MCF 10A (cell line): Measurements from ENCODE around the gene CELF5. TPM values are rescaled to one million over a fixed set of nuclear protein-coding genes. Genes with fewer than 3 reads are reported as not detected.
"Not testable (repeated sequence)": the region's sequence is repeated elsewhere in the genome, so short reads cannot be mapped to it uniquely, and the experiment has no call there.

Source experiments
- BruUV-seq: library from RNA; stranded (reverse); fragments of 400-500 nt; replicated peaks from 2 replicates; lab custom pipeline; 2021; lab: Mats Ljungman, UMichigan
- CTCF ChIA-PET: fragments of 300-600 bp; sonication (Branson Sonifier 250); formaldehyde crosslinking; extraction: SDS; loops from one replicate; lab custom pipeline; 2021; ENCODE audit warnings: antibody characterized with exemption, inconsistent platforms; lab: Yijun Ruan, JAX
- POLR2A ChIA-PET: fragments of 300-600, 350-650 bp; sonication (Branson Sonifier 250); formaldehyde crosslinking; extraction: SDS; loops from one replicate; lab custom pipeline; 2020; ENCODE audit warnings: antibody characterized with exemption, inconsistent platforms; lab: Yijun Ruan, JAX
- DNase-seq: peaks from one replicate; pipeline ENCODE4 v3.0.0-alpha.2; 2018; ENCODE audit not compliant: unreplicated experiment
- H3K27ac Mint-ChIP-seq: one replicate; pipeline ENCODE4 v1.8.0; 2022; ENCODE audit warnings: mild to moderate bottlenecking, low read depth, mixed read lengths; ENCODE audit not compliant: unreplicated experiment
- H3K27me3 Mint-ChIP-seq: one replicate; pipeline ENCODE4 v1.8.0; 2022; ENCODE audit warnings: mixed read lengths; ENCODE audit not compliant: insufficient read depth, unreplicated experiment
- H3K36me3 Mint-ChIP-seq: one replicate; pipeline ENCODE4 v1.8.0; 2022; ENCODE audit warnings: mild to moderate bottlenecking, moderate library complexity, mixed read lengths; ENCODE audit not compliant: insufficient read depth, unreplicated experiment
- H3K4me1 Mint-ChIP-seq: one replicate; pipeline ENCODE4 v1.8.0; 2022; ENCODE audit warnings: mixed read lengths; ENCODE audit not compliant: insufficient read depth, unreplicated experiment
- H3K4me3 Mint-ChIP-seq: one replicate; pipeline ENCODE4 v1.8.0; 2022; ENCODE audit warnings: mild to moderate bottlenecking, moderate library complexity, mixed read lengths; ENCODE audit not compliant: unreplicated experiment
- H3K9me3 Mint-ChIP-seq: one replicate; pipeline ENCODE4 v1.8.0; 2022; ENCODE audit warnings: mixed read lengths; ENCODE audit not compliant: unreplicated experiment
- CTCF ChIP-seq: fragments of 200-600 bp; IDR thresholded peaks from one replicate; pipeline ENCODE4 v1.8.0; 2022; ENCODE audit warnings: antibody characterized with exemption, mild to moderate bottlenecking; ENCODE audit not compliant: unreplicated experiment
- intact Hi-C: fragments of 100-400 bp; cut with micrococcal nuclease; formaldehyde crosslinking; loops from 2 replicates; pipeline ENCODE4 v1.14.1; 2022
- total RNA-seq: library from RNA; stranded (reverse); gene quantifications from 2 replicates; pipeline ENCODE4 v1.2.3, GENCODE V29; 2022

CELF5 gene
- total RNA-seq, 1 experiment from 2014 or later: 0.30 TPM

- no peaks in the 10 kb centered on the region for H3K4me1 Mint-ChIP-seq
- intact Hi-C loops: no loop called here
- H3K4me3 Mint-ChIP-seq: no peak overlapping the region
- H3K27me3 Mint-ChIP-seq: peaks cover 38% of the 10 kb centered on the region
- ChIA-PET CTCF (interaction anchor here (0.6 to 1.3 kb wide), 5 partner anchors 20 to 455 kb away, joined by 3 to 5 read pairs (median 3); no protein-coding TSS in a partner anchor), POLR2A (interaction anchor here (0.7 kb wide), 1 partner anchor 146 kb away, joined by 3 read pairs; no protein-coding TSS in a partner anchor)
- peak; percentile 75 for TF ChIP-seq CTCF
- peak; percentile 62 for DNase-seq
- H3K27ac Mint-ChIP-seq: no peak overlapping the region
- no TSS peak for BruUV-seq
- no peaks in the 10 kb centered on the region for H3K9me3 Mint-ChIP-seq
- H3K36me3 Mint-ChIP-seq: no peaks in the 10 kb centered on the region
These were observed 100.0 kb downstream of the CELF5 start for GRCh38 chr19:3324405-3324856.

- no peak for TF ChIP-seq CTCF
- no TSS peak for BruUV-seq
- Mint-ChIP-seq H3K27ac (no peak overlapping the region), H3K4me1 (no peaks in the 10 kb centered on the region), H3K36me3 (no peaks in the 10 kb centered on the region), H3K4me3 (no peak overlapping the region), H3K27me3 (peaks cover 29% of the 10 kb centered on the region), H3K9me3 (no peaks in the 10 kb centered on the region)
- intact Hi-C loops: no loop called here
- ChIA-PET POLR2A (interaction anchor here (0.7 kb wide), 1 partner anchor 145 kb away, joined by 3 read pairs; no protein-coding TSS in a partner anchor), CTCF (interaction anchor here (0.6 to 5.5 kb wide), 16 partner anchors 9 to 456 kb away, joined by 3 to 55 read pairs (median 3); no protein-coding TSS in a partner anchor)
- DNase-seq: no peak
These were observed 101.0 kb downstream of the CELF5 start for GRCh38 chr19:3325451-3325850.

- DNase-seq: no peak
- ChIA-PET POLR2A (interaction anchor here (0.7 kb wide), 1 partner anchor 137 kb away, joined by 3 read pairs; no protein-coding TSS in a partner anchor), CTCF (interaction anchor here (0.6 to 5.5 kb wide), 6 partner anchors 36 to 1000 kb away, joined by 3 to 55 read pairs (median 4); no protein-coding TSS in a partner anchor)
- Mint-ChIP-seq H3K27ac (peak overlapping the region; percentile 31), H3K27me3 (peaks cover 13% of the 10 kb centered on the region), H3K4me1 (peaks cover 8% of the 10 kb centered on the region), H3K9me3 (no peaks in the 10 kb centered on the region), H3K4me3 (no peak overlapping the region), H3K36me3 (no peaks in the 10 kb centered on the region)
- BruUV-seq: no TSS peak
- TF ChIP-seq CTCF: no peak
- intact Hi-C loops: no loop called here
These were observed 104.3 kb downstream of the CELF5 start for GRCh38 chr19:3328743-3329142.

- no peak overlapping the region for H3K4me3 Mint-ChIP-seq
- POLR2A ChIA-PET: no interaction called here
- peaks cover 13% of the 10 kb centered on the region for H3K27me3 Mint-ChIP-seq
- intact Hi-C loops: no loop called here
- no peaks in the 10 kb centered on the region for H3K9me3 Mint-ChIP-seq
- CTCF ChIA-PET: interaction anchor here (0.8 to 5.5 kb wide), 5 partner anchors 9 to 155 kb away, joined by 3 to 55 read pairs (median 3); no protein-coding TSS in a partner anchor
- TF ChIP-seq CTCF: no peak
- DNase-seq: no peak
- H3K36me3 Mint-ChIP-seq: no peaks in the 10 kb centered on the region
- no TSS peak for BruUV-seq
- H3K27ac Mint-ChIP-seq: no peak overlapping the region
- peaks cover 16% of the 10 kb centered on the region for H3K4me1 Mint-ChIP-seq
These were observed 105.6 kb downstream of the CELF5 start for GRCh38 chr19:3330047-3330446.

GRCh38 chr19:3332232-3332631 lies 107.8 kb downstream of the CELF5 start:
- Mint-ChIP-seq H3K4me1 (peaks cover 36% of the 10 kb centered on the region), H3K27me3 (peaks cover 13% of the 10 kb centered on the region)
- H3K27ac Mint-ChIP-seq, DNase-seq, POLR2A ChIA-PET, H3K4me3 Mint-ChIP-seq, BruUV-seq, intact Hi-C loops, CTCF ChIA-PET, H3K9me3 Mint-ChIP-seq, H3K36me3 Mint-ChIP-seq: not testable (repeated sequence)
